ENCODE measurements around the gene PIGC.

GRCh38 chr1:172468296-172468695, 24.4 kb upstream of the PIGC start:
- TF ChIP-seq FOXM1 (IDR thresholded peaks at IDR 0.05; ENCODE audit: borderline replicate concordance) (no peak), FOXA1 (IDR thresholded peaks at IDR 0.05) (no peak), CTBP1 (IDR thresholded peaks at IDR 0.05; ENCODE audit: borderline replicate concordance) (no peak), SUZ12 (IDR thresholded peaks at IDR 0.05) (no peak), BHLHE40 (IDR thresholded peaks at IDR 0.05; ENCODE audit: borderline replicate concordance) (no peak), FOXK2 (IDR thresholded peaks at IDR 0.05) (no peak), PKNOX1 (IDR thresholded peaks at IDR 0.05) (no peak), SP1 (IDR thresholded peaks at IDR 0.05) (no peak), L3MBTL2 (conservative IDR thresholded peaks at IDR 0.05) (no peak)

All from HEK293T (cell line).